SK-N-MC (cell line): ENCODE data around the gene IMP3.

ENCODE experiments used
- EZH2 ChIP-seq: fragments of 200-600 bp; sonication (generic); IDR thresholded peaks from one replicate; pipeline ENCODE4 v1.6.1; 2017; ENCODE audit warnings: antibody characterized with exemption
- FOXP2 ChIP-seq: optimal IDR thresholded peaks from 2 replicates; pipeline ENCODE3; 2011; ENCODE audit warnings: mild to moderate bottlenecking, moderate library complexity; ENCODE audit not compliant: insufficient read depth; ENCODE audit errors: extremely low read length, control extremely low read depth
- POLR2AphosphoS5 ChIP-seq: IDR thresholded peaks from 2 replicates; pipeline ENCODE4 v1.6.1; 2012; ENCODE audit warnings: mild to moderate bottlenecking, low read depth, low read length, borderline replicate concordance

DNA sequence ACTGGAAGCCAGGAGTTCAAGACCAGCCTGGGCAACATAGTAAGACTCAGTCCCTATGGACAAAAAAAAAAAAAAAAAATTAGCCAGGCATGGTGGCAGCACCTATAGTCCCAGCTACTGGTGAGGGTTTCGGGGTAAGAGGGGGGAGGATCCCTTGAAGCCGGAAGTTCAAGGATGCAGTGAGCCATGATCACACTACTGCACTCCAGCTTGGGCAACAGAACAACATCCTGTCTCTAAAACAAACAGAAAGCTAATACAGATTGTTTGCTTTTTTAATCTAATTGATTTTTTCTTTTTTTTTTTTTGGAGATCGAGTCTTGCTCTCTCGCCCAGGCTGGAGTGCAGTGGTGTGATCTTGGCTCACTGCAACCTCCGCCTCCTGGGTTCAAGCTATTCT is 1.6 kb upstream of the IMP3 start:
- TF ChIP-seq EZH2 (no peak), POLR2AphosphoS5 (no peak), FOXP2 (no peak)
